Breast epithelium (tissue), 4 donors: Measurements from ENCODE around the gene PEX5L. TPM values are rescaled to one million over a fixed set of nuclear protein-coding genes. Genes with fewer than 3 reads are reported as not detected.

ENCODE experiments used
- DNase-seq, 2 donors: peaks; one replicate each; pipeline ENCODE4 v3.0.0-alpha.2; 2019; ENCODE audit warnings: low spot score in 2 of 2
- H3K27ac ChIP-seq, 2 donors: fragments of 200-600 bp; sonication (generic) in 1 of 2; one replicate each; pipeline ENCODE4 v1.5.1; 2016 to 2019; ENCODE audit warnings: mild to moderate bottlenecking in 1 of 2
- H3K27me3 ChIP-seq, 2 donors: fragments of 200-600 bp; sonication (generic) in 1 of 2; one replicate each; pipeline versions ENCODE4 v1.5.1 to v1.6.0; 2017 to 2019; ENCODE audit warnings: control low read depth in 1 of 2, mild to moderate bottlenecking in 1 of 2
- H3K36me3 ChIP-seq: fragments of 200-600 bp; one replicate; pipeline ENCODE4 v1.5.1; 2019
- H3K4me1 ChIP-seq, 2 donors: fragments of 200-600 bp; sonication (generic); one replicate each; pipeline ENCODE4 v1.5.1; 2016 to 2019; ENCODE audit warnings: control low read depth in 1 of 2
- H3K4me3 ChIP-seq, 3 donors: fragments of 200-600 bp; sonication (generic); 1 replicate in 2 of 3; 2 replicates in 1 of 3; pipeline ENCODE4 v1.5.1; 2016 to 2019; ENCODE audit warnings: mild to moderate bottlenecking in 3 of 3, moderate library complexity in 2 of 3
- H3K9me3 ChIP-seq, 2 donors: fragments of 200-600 bp; sonication (generic) in 1 of 2; one replicate each; pipeline ENCODE4 v1.5.1; 2016 to 2019; ENCODE audit warnings: control low read depth in 1 of 2
- CTCF ChIP-seq, 3 donors: fragments of 450-650 bp; IDR thresholded peaks; one replicate each; pipeline ENCODE4 v1.5.1; 2016 to 2017; ENCODE audit warnings: antibody characterized with exemption in 3 of 3, mild to moderate bottlenecking in 3 of 3, moderate library complexity in 3 of 3
- POLR2A ChIP-seq: fragments of 450-650 bp; IDR thresholded peaks from one replicate; pipeline ENCODE4 v1.6.1; 2016; ENCODE audit warnings: antibody characterized with exemption, mild to moderate bottlenecking, moderate library complexity
- POLR2AphosphoS5 ChIP-seq, 3 donors: sonication (generic); formaldehyde crosslinking; IDR thresholded peaks; one replicate each; pipeline ENCODE4 v1.6.1; 2017; ENCODE audit warnings: antibody characterized with exemption in 3 of 3
- intact Hi-C: fragments of 100-400 bp; cut with DNase I; formaldehyde crosslinking; loops from one replicate; pipeline ENCODE4 v1.15.1; 2023; ENCODE audit warnings: low total_unique reads
- total RNA-seq, 3 donors: library from RNA; depleted of rRNA; stranded (reverse); fragments of >200 nt; gene quantifications; one replicate each; pipeline ENCODE4 v1.1.0, GENCODE V29; 2016

Gene PEX5L
- total RNA-seq, 3 donors from 2014 or later, result 0.48 to 3.3 (median 1.6) TPM

DNA sequence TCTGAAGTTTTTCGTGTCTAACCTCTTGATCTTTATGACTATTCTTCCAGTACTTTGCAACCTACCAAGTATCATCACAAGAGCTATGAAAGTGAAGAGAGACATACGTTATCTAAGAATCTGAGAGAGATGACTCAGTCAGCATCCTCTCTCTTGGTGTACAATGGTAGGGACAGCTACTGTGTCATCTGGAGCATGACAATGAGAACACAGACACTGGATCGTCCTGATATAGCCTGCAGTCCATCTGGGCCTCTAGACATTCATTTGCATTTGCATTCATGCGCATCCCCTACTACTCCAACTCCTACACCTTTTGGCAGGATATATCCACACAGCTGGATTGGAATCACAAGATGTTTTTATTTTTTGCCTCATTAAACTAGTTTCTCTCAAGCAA is 115.2 kb downstream of the PEX5L start:
- TF ChIP-seq CTCF (IDR thresholded peaks at IDR 0.05), result no peak
- TF ChIP-seq POLR2AphosphoS5 (IDR thresholded peaks at IDR 0.05), result no peak
- DNase-seq, result no peak
- intact Hi-C loops, result no loop called here
- Histone ChIP-seq H3K4me3 (no peak overlapping the region), H3K27ac (no peak overlapping the region), H3K4me1 (no peaks in the 10 kb centered on the region), H3K9me3 (no peaks in the 10 kb centered on the region), H3K36me3 (no peaks in the 10 kb centered on the region), H3K27me3 (no peaks in the 10 kb centered on the region)

DNA sequence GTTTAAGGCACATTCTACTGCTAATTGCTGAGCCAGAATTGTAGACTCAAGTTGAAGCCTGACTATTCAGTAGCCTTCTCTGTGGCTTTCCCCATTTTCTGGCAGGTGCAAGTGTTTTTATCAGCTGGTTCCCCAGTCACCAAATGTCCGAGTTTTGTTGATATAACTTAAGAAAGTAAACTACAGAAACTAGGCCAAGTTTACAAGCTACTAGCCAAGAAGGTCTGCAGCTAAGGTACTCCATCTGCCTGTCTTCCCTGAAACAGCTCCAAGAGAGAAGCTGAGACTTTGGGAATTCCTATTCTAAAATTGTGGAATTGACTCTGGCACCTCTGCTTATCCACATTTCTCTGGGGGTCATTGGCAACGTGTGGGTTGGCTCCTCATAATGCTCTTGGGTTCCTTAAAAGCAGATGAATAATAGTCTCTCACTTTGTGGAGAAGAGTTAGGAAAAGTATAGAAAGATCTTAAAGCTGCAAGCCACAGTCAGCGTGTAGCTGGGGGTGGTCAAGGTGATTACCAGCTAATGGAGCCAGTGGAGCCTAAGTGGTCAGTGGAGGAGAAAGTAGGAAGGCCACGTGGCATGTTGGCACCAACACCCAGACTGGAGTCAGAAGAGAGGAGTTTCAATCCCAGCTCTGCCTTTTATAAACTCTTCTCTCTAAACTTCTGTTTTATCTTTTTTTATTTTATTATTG is 128.8 kb downstream of the PEX5L start:
- no peak overlapping the region for H3K27ac ChIP-seq
- TF ChIP-seq CTCF (IDR thresholded peaks at IDR 0.05) (no peak), POLR2AphosphoS5 (IDR thresholded peaks at IDR 0.05) (no peak), POLR2A (no peak)
- no peaks in the 10 kb centered on the region for H3K27me3 ChIP-seq
- intact Hi-C loops, result no loop called here
- H3K4me1 ChIP-seq, result no peaks in the 10 kb centered on the region
- H3K36me3 ChIP-seq, result no peaks in the 10 kb centered on the region
- no peak overlapping the region for H3K4me3 ChIP-seq
- no peak for DNase-seq
- no peaks in the 10 kb centered on the region for H3K9me3 ChIP-seq

- Histone ChIP-seq H3K27me3 (no peaks in the 10 kb centered on the region), H3K27ac (no peak overlapping the region), H3K4me3 (no peak overlapping the region), H3K36me3 (no peaks in the 10 kb centered on the region), H3K4me1 (no peaks in the 10 kb centered on the region), H3K9me3 (no peaks in the 10 kb centered on the region)
- intact Hi-C loops, result no loop called here
- TF ChIP-seq CTCF (IDR thresholded peaks at IDR 0.05) (no peak), POLR2A (no peak), POLR2AphosphoS5 (IDR thresholded peaks at IDR 0.05) (no peak)
- DNase-seq, result no peak
Observed at GRCh38 chr3:179902061-179902460, 134.7 kb downstream of the PEX5L start.

GRCh38 chr3:179898024-179898423 is 138.7 kb downstream of the PEX5L start:
- Histone ChIP-seq H3K4me3 (no peak overlapping the region), H3K4me1 (no peaks in the 10 kb centered on the region)
- no peak for DNase-seq

GRCh38 chr3:179897231-179897630 is 139.5 kb downstream of the PEX5L start:
- H3K36me3 ChIP-seq, result no peaks in the 10 kb centered on the region
- DNase-seq, result no peak
- no peaks in the 10 kb centered on the region for H3K9me3 ChIP-seq
- intact Hi-C loops, result no loop called here
- no peak overlapping the region for H3K27ac ChIP-seq
- no peak overlapping the region for H3K4me3 ChIP-seq
- H3K27me3 ChIP-seq, result no peaks in the 10 kb centered on the region
- TF ChIP-seq CTCF (IDR thresholded peaks at IDR 0.05), result no peak
- no peaks in the 10 kb centered on the region for H3K4me1 ChIP-seq

More at GRCh38 chr3:179898024-179898423, 138.7 kb downstream of the PEX5L start:
- Histone ChIP-seq H3K9me3 (no peaks in the 10 kb centered on the region), H3K27ac (no peak overlapping the region), H3K27me3 (no peaks in the 10 kb centered on the region), H3K36me3 (no peaks in the 10 kb centered on the region)
- intact Hi-C loops, result no loop called here
- TF ChIP-seq POLR2A, result no peak
- TF ChIP-seq CTCF (IDR thresholded peaks at IDR 0.05), result no peak
- TF ChIP-seq POLR2AphosphoS5 (IDR thresholded peaks at IDR 0.05), result no peak
